ENCODE measurements around the gene FRG2. TPM values are rescaled to one million over a fixed set of nuclear protein-coding genes. Genes with fewer than 3 reads are reported as not detected.
"Not testable (repeated sequence)": the region's sequence is repeated elsewhere in the genome, so short reads cannot be mapped to it uniquely, and the experiment has no call there.

Gene FRG2
- polyA plus RNA-seq (2013, experiment 1 of 2), result not detected
- not detected for polyA plus RNA-seq (2013, experiment 2 of 2)

- H3K27me3 ChIP-seq (ENCODE audit: control insufficient read depth in 3 of 3, insufficient read depth in 3 of 3, low read depth in 1 of 3, low read length in 3 of 3); H2BK12ac ChIP-seq (ENCODE audit: low read length); H3K18ac ChIP-seq (ENCODE audit: low read length); H2BK5ac ChIP-seq (ENCODE audit: low read length); H3K4ac ChIP-seq (ENCODE audit: low read length); H3K36me3 ChIP-seq (replicated peaks in 1 of 2; ENCODE audit: control insufficient read depth in 2 of 2, insufficient read depth in 2 of 2, low read length in 2 of 2); H3K23ac ChIP-seq (ENCODE audit: low read depth, low read length, poor library complexity); H3K4me2 ChIP-seq (ENCODE audit: insufficient read depth, low read length, poor library complexity, severe bottlenecking); H3K14ac ChIP-seq (ENCODE audit: low read length); H3K9me3 ChIP-seq (replicated peaks in 1 of 2; ENCODE audit: control insufficient read depth in 2 of 2, insufficient read depth in 1 of 2, low read depth in 1 of 2, low read length in 2 of 2); H4K91ac ChIP-seq (ENCODE audit: low read depth, low read length, poor library complexity); DNase-seq (ENCODE audit: low spot score); H3K4me1 ChIP-seq (ENCODE audit: control insufficient read depth in 2 of 2, insufficient read depth in 1 of 2, low read depth in 1 of 2, low read length in 2 of 2); H3K27ac ChIP-seq (replicated peaks; ENCODE audit: low read length); H4K8ac ChIP-seq (ENCODE audit: low read depth, low read length); H3K79me1 ChIP-seq (ENCODE audit: low read depth, low read length); H2AK5ac ChIP-seq (ENCODE audit: low read depth, low read length); H3K9ac ChIP-seq (ENCODE audit: low read depth, low read length, poor library complexity); H2BK15ac ChIP-seq (ENCODE audit: low read length); H3K4me3 ChIP-seq (ENCODE audit: low read length in 2 of 2); H2BK120ac ChIP-seq (ENCODE audit: low read depth, low read length); H2AFZ ChIP-seq (ENCODE audit: low read length): not testable (repeated sequence)
- no CpG with 5 or more reads among the region's 10 CpGs for WGBS, 2 donors (ENCODE audit: extremely low coverage in 2 of 2, insufficient read length in 2 of 2, insufficient replicate concordance in 1 of 2)
Observed at GRCh38 chr4:190027156-190027555, at the start of gene FRG2. TSS of gene FRG2 (minus strand) at chr4:190027256. CDS start at chr4:190027204, 52 bp downstream.

DNA sequence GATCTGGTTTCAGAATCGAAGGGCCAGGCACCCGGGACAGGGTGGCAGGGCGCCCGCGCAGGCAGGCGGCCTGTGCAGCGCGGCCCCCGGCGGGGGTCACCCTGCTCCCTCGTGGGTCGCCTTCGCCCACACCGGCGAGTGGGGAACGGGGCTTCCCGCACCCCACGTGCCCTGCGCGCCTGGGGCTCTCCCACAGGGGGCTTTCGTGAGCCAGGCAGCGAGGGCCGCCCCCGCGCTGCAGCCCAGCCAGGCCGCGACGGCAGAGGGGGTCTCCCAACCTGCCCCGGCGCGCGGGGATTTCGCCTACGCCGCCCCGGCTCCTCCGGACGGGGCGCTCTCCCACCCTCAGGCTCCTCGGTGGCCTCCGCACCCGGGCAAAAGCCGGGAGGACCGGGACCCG, 41.3 kb upstream of the FRG2 start:
- not testable (repeated sequence) for H4K8ac ChIP-seq (ENCODE audit: low read depth, low read length); H2BK12ac ChIP-seq (ENCODE audit: low read length)
- no CpG with 5 or more reads among the region's 45 CpGs for WGBS, 2 donors (ENCODE audit: extremely low coverage in 2 of 2, insufficient read length in 2 of 2, insufficient replicate concordance in 1 of 2)

DNA sequence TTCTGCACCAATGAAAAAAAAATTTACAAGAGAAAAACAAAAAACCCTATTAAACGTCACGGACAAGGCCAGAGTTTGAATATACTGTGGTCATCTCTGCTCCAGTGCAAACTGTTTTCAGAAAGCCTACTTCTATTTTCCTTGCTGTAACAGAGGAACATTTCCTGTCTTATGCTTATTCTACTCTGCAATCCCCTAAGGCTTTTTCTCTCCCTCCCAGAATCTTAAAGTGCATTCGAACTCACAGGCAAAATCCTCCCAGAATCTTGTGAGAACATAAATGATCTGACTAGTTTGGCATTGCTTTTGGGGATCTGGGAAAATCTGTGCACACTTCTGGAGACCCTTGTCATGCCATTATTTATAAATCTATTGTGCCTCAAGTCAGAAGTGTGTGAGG, 37.7 kb upstream of the FRG2 start:
- H2BK120ac ChIP-seq (ENCODE audit: low read depth, low read length); H3K9ac ChIP-seq (ENCODE audit: low read depth, low read length, poor library complexity); H3K79me1 ChIP-seq (ENCODE audit: low read depth, low read length); H2BK12ac ChIP-seq (ENCODE audit: low read length); H3K9me3 ChIP-seq (replicated peaks in 1 of 2; ENCODE audit: control insufficient read depth in 2 of 2, insufficient read depth in 1 of 2, low read depth in 1 of 2, low read length in 2 of 2); H3K4me1 ChIP-seq (ENCODE audit: control insufficient read depth in 2 of 2, insufficient read depth in 1 of 2, low read depth in 1 of 2, low read length in 2 of 2); H3K36me3 ChIP-seq (replicated peaks in 1 of 2; ENCODE audit: control insufficient read depth in 2 of 2, insufficient read depth in 2 of 2, low read length in 2 of 2); H2AK5ac ChIP-seq (ENCODE audit: low read depth, low read length); H4K8ac ChIP-seq (ENCODE audit: low read depth, low read length); H3K4me2 ChIP-seq (ENCODE audit: insufficient read depth, low read length, poor library complexity, severe bottlenecking); H2AFZ ChIP-seq (ENCODE audit: low read length); H3K23ac ChIP-seq (ENCODE audit: low read depth, low read length, poor library complexity); H2BK5ac ChIP-seq (ENCODE audit: low read length); H3K27ac ChIP-seq (replicated peaks; ENCODE audit: low read length); H4K91ac ChIP-seq (ENCODE audit: low read depth, low read length, poor library complexity); H3K4me3 ChIP-seq (ENCODE audit: low read length in 2 of 2); DNase-seq (ENCODE audit: low spot score); H3K18ac ChIP-seq (ENCODE audit: low read length); H3K4ac ChIP-seq (ENCODE audit: low read length); H3K14ac ChIP-seq (ENCODE audit: low read length); H3K27me3 ChIP-seq (ENCODE audit: control insufficient read depth in 3 of 3, insufficient read depth in 3 of 3, low read depth in 1 of 3, low read length in 3 of 3); H2BK15ac ChIP-seq (ENCODE audit: low read length): not testable (repeated sequence)
- WGBS, 2 donors (ENCODE audit: extremely low coverage in 2 of 2, insufficient read length in 2 of 2, insufficient replicate concordance in 1 of 2), result no CpG with 5 or more reads among the region's 3 CpGs

More for the DNA sequence above, 41.3 kb upstream of the FRG2 start:
- H3K4me1 ChIP-seq (ENCODE audit: control insufficient read depth in 2 of 2, insufficient read depth in 1 of 2, low read depth in 1 of 2, low read length in 2 of 2); H3K9ac ChIP-seq (ENCODE audit: low read depth, low read length, poor library complexity); H2BK15ac ChIP-seq (ENCODE audit: low read length); H3K4me2 ChIP-seq (ENCODE audit: insufficient read depth, low read length, poor library complexity, severe bottlenecking); H2AK5ac ChIP-seq (ENCODE audit: low read depth, low read length); H2BK120ac ChIP-seq (ENCODE audit: low read depth, low read length); H3K9me3 ChIP-seq (replicated peaks in 1 of 2; ENCODE audit: control insufficient read depth in 2 of 2, insufficient read depth in 1 of 2, low read depth in 1 of 2, low read length in 2 of 2); H3K4me3 ChIP-seq (ENCODE audit: low read length in 2 of 2); H3K18ac ChIP-seq (ENCODE audit: low read length); H2BK5ac ChIP-seq (ENCODE audit: low read length); H3K27me3 ChIP-seq (ENCODE audit: control insufficient read depth in 3 of 3, insufficient read depth in 3 of 3, low read depth in 1 of 3, low read length in 3 of 3); H4K91ac ChIP-seq (ENCODE audit: low read depth, low read length, poor library complexity); H3K27ac ChIP-seq (replicated peaks; ENCODE audit: low read length); H3K14ac ChIP-seq (ENCODE audit: low read length); H3K23ac ChIP-seq (ENCODE audit: low read depth, low read length, poor library complexity); DNase-seq (ENCODE audit: low spot score); H3K4ac ChIP-seq (ENCODE audit: low read length); H2AFZ ChIP-seq (ENCODE audit: low read length); H3K36me3 ChIP-seq (replicated peaks in 1 of 2; ENCODE audit: control insufficient read depth in 2 of 2, insufficient read depth in 2 of 2, low read length in 2 of 2); H3K79me1 ChIP-seq (ENCODE audit: low read depth, low read length): not testable (repeated sequence)

- not testable (repeated sequence) for H3K36me3 ChIP-seq (replicated peaks in 1 of 2; ENCODE audit: control insufficient read depth in 2 of 2, insufficient read depth in 2 of 2, low read length in 2 of 2); H2BK15ac ChIP-seq (ENCODE audit: low read length); H3K4ac ChIP-seq (ENCODE audit: low read length); H3K14ac ChIP-seq (ENCODE audit: low read length); H3K23ac ChIP-seq (ENCODE audit: low read depth, low read length, poor library complexity); H3K27ac ChIP-seq (replicated peaks; ENCODE audit: low read length); H3K27me3 ChIP-seq (ENCODE audit: control insufficient read depth in 3 of 3, insufficient read depth in 3 of 3, low read depth in 1 of 3, low read length in 3 of 3); H3K4me3 ChIP-seq (ENCODE audit: low read length in 2 of 2); H4K8ac ChIP-seq (ENCODE audit: low read depth, low read length); H2AFZ ChIP-seq (ENCODE audit: low read length); H3K79me1 ChIP-seq (ENCODE audit: low read depth, low read length); DNase-seq (ENCODE audit: low spot score); H3K9ac ChIP-seq (ENCODE audit: low read depth, low read length, poor library complexity); H2BK120ac ChIP-seq (ENCODE audit: low read depth, low read length); H2AK5ac ChIP-seq (ENCODE audit: low read depth, low read length); H3K9me3 ChIP-seq (replicated peaks in 1 of 2; ENCODE audit: control insufficient read depth in 2 of 2, insufficient read depth in 1 of 2, low read depth in 1 of 2, low read length in 2 of 2); H3K4me1 ChIP-seq (ENCODE audit: control insufficient read depth in 2 of 2, insufficient read depth in 1 of 2, low read depth in 1 of 2, low read length in 2 of 2); H2BK5ac ChIP-seq (ENCODE audit: low read length); H2BK12ac ChIP-seq (ENCODE audit: low read length); H4K91ac ChIP-seq (ENCODE audit: low read depth, low read length, poor library complexity); H3K4me2 ChIP-seq (ENCODE audit: insufficient read depth, low read length, poor library complexity, severe bottlenecking); H3K18ac ChIP-seq (ENCODE audit: low read length)
- WGBS, 2 donors (ENCODE audit: extremely low coverage in 2 of 2, insufficient read length in 2 of 2, insufficient replicate concordance in 1 of 2), result no CpG with 5 or more reads among the region's 2 CpGs
Observed at GRCh38 chr4:190064342-190064741, 37.3 kb upstream of the FRG2 start, which contains the start of gene DBET. TSS of gene DBET (plus strand) at chr4:190064502.
